NCI-H1930 (cell line): ENCODE data around the gene GPC3.
"Not testable (repeated sequence)": the region's sequence is repeated elsewhere in the genome, so short reads cannot be mapped to it uniquely, and the experiment has no call there.

Experiments
- DNase-seq, 2 experiments: peaks; one replicate each; lab custom pipeline; 2025; lab: John Stamatoyannopoulos, UW

GPC3 gene

GRCh38 chrX:133985164-133985966 is at the start of gene GPC3:
TSS of gene GPC3 (minus strand) at chrX:133985594.
- DNase-seq = peak; percentile 28 to 54

- DNase-seq = no peak
Observed at GRCh38 chrX:134032441-134032840, 47.0 kb upstream of the GPC3 start.

- peak in 1 of 2 experiments; percentile 4 for DNase-seq
Observed at GRCh38 chrX:134026565-134027311, 41.3 kb upstream of the GPC3 start.

GRCh38 chrX:134025986-134026545 is 40.7 kb upstream of the GPC3 start:
- no peak for DNase-seq

GRCh38 chrX:134024686-134025377 is 39.4 kb upstream of the GPC3 start:
- DNase-seq = no peak

- no peak for DNase-seq
Observed at GRCh38 chrX:134023851-134024281, 38.5 kb upstream of the GPC3 start.

GRCh38 chrX:134020910-134021309 is 35.5 kb upstream of the GPC3 start:
- no peak for DNase-seq

GRCh38 chrX:134019567-134020206 is 34.3 kb upstream of the GPC3 start:
- DNase-seq = no peak

GRCh38 chrX:134016309-134016708 is 30.9 kb upstream of the GPC3 start:
- not testable (repeated sequence) for DNase-seq

- DNase-seq = not testable (repeated sequence)
Observed at GRCh38 chrX:134015510-134015909, 30.1 kb upstream of the GPC3 start.

GRCh38 chrX:134013524-134013923 is 28.1 kb upstream of the GPC3 start:
- no peak for DNase-seq

GRCh38 chrX:134013092-134013497 is 27.7 kb upstream of the GPC3 start:
- no peak for DNase-seq

GRCh38 chrX:134010690-134011089 is 25.3 kb upstream of the GPC3 start:
- DNase-seq = no peak

GRCh38 chrX:134007716-134008115 is 22.3 kb upstream of the GPC3 start:
- no peak for DNase-seq

- no peak for DNase-seq
Observed at GRCh38 chrX:134006484-134007161, 21.2 kb upstream of the GPC3 start.

GRCh38 chrX:134004084-134004483 is 18.7 kb upstream of the GPC3 start:
- no peak for DNase-seq

GRCh38 chrX:134002921-134003615 is 17.7 kb upstream of the GPC3 start:
- DNase-seq = no peak

- no peak for DNase-seq
Observed at GRCh38 chrX:134000260-134001245, 15.2 kb upstream of the GPC3 start.

- no peak for DNase-seq
Observed at GRCh38 chrX:133999031-133999705, 13.8 kb upstream of the GPC3 start.
